K562 (cell line): ENCODE data around the gene PARD6B. TPM values are rescaled to one million over a fixed set of nuclear protein-coding genes. Genes with fewer than 3 reads are reported as not detected.

Source experiments
- ARID1B ChIP-seq: fragments of 450-650 bp; IDR thresholded peaks from 2 replicates; pipeline ENCODE4 v1.6.1; 2016; ENCODE audit warnings: antibody characterized with exemption, mild to moderate bottlenecking, inconsistent platforms
- ATF7 ChIP-seq: fragments of 450-650 bp; IDR thresholded peaks from 2 replicates; pipeline ENCODE4 v1.7.1; 2014; ENCODE audit warnings: mild to moderate bottlenecking, moderate library complexity
- CBFA2T2 ChIP-seq: fragments of 450-650 bp; conservative IDR thresholded peaks from 2 replicates; pipeline ENCODE4 v1.6.1; 2017; ENCODE audit warnings: mild to moderate bottlenecking
- CBFA2T3 ChIP-seq: fragments of 450-650 bp; IDR thresholded peaks from 2 replicates; pipeline ENCODE4 v1.6.1; 2017
- CHCHD3 ChIP-seq: fragments of 250-450 bp; sonication (Bioruptor Pico); IDR thresholded peaks from 2 replicates; pipeline ENCODE4 v2.1.2; 2022; ENCODE audit warnings: mild to moderate bottlenecking
- EP300 ChIP-seq: IDR thresholded peaks from 2 replicates; pipeline ENCODE4 v1.6.1; 2012; ENCODE audit warnings: low read length, improper control_type of control experiment
- HDAC2 ChIP-seq: fragments of 450-650 bp; IDR thresholded peaks from 2 replicates; pipeline ENCODE4 v1.6.1; 2016; ENCODE audit warnings: mild to moderate bottlenecking
- KDM1A ChIP-seq, 2 experiments: fragments of 450-650 bp; IDR thresholded peaks; 2 replicates each; pipeline ENCODE4 v1.6.1; 2016; ENCODE audit warnings: mild to moderate bottlenecking in 2 of 2
- KLF1 ChIP-seq: fragments of 450-650 bp; IDR thresholded peaks from 2 replicates; pipeline ENCODE4 v1.6.1; 2016; ENCODE audit warnings: missing genetic modification characterization, missing compliant biosample characterization
- MYC ChIP-seq, 2 experiments: fragments of 250-450 bp in 1 of 2; sonication (Bioruptor Pico) in 1 of 2; IDR thresholded peaks; 2 replicates each; pipeline versions ENCODE4 v1.5.1 to v1.6.1; 2012 to 2021; ENCODE audit warnings: low read depth in 2 of 2, borderline replicate concordance in 1 of 2, improper control_type of control experiment in 1 of 2, low read length in 1 of 2, mild to moderate bottlenecking in 1 of 2, moderate library complexity in 1 of 2
- NCOA1 ChIP-seq: fragments of 450-650 bp; IDR thresholded peaks from 2 replicates; pipeline ENCODE4 v1.6.1; 2016; ENCODE audit warnings: low read depth
- SNRNP70 ChIP-seq: fragments of 200-400 bp; formaldehyde crosslinking; optimal IDR thresholded peaks from 2 replicates; pipeline ENCODE3; 2017; ENCODE audit warnings: low read depth, low read length
- STAT5A ChIP-seq: IDR thresholded peaks from 2 replicates; pipeline ENCODE4 v1.6.1; 2012; ENCODE audit warnings: low read length, inconsistent platforms, borderline replicate concordance
- TEAD4 ChIP-seq, 2 experiments: sonication (generic) in 1 of 2; formaldehyde crosslinking in 1 of 2; IDR thresholded peaks; 2 replicates each; pipeline versions ENCODE4 v1.6.1 to v1.8.0; 2012 to 2022; ENCODE audit warnings: borderline replicate concordance in 1 of 2, inconsistent platforms in 1 of 2, low read length in 1 of 2, mild to moderate bottlenecking in 1 of 2, missing genetic modification reagents in 1 of 2
- polyA plus RNA-seq, 8 experiments: library from polyadenylated mRNA; depleted of rRNA in 4 of 8; stranded (reverse) in 5 of 8; unstranded in 3 of 8; fragments of >200 nt; fragmentation: Nextera tagmentation in 2 of 8; fragmentation: Illumina TruSeq in 1 of 8; extraction: Ambion mirVana in 2 of 8; extraction: Trizol in 1 of 8; gene quantifications; 2 replicates each; pipeline versions ENCODE4 v1.2.1 to v1.2.3, GENCODE V29; 2011 to 2014; ENCODE audit warnings: inconsistent platforms in 1 of 8, missing spikeins in 1 of 8
- total RNA-seq, 7 experiments: library from RNA; depleted of rRNA in 6 of 7; stranded (reverse); fragments of >200 nt in 6 of 7; fragmentation: Illumina TruSeq in 2 of 7; extraction: Trizol in 2 of 7; gene quantifications; 2 replicates each; pipeline versions ENCODE4 v1.2.1 to v1.2.3, GENCODE V29; 2011 to 2021; ENCODE audit warnings: low replicate concordance in 1 of 7
- TF ChIP-seq, protein P1 (sequence below): IDR thresholded peaks from 2 replicates; pipeline ENCODE4 v1.6.1; 2012; ENCODE audit warnings: low read depth, low read length, improper control_type of control experiment, borderline replicate concordance
- TF ChIP-seq, protein P2 (sequence below): sonication (generic); formaldehyde crosslinking; IDR thresholded peaks from 2 replicates; pipeline ENCODE4 v1.8.0; 2022; ENCODE audit warnings: mild to moderate bottlenecking, missing genetic modification reagents
- TF ChIP-seq, protein P3 (sequence below), 2 experiments: fragments of 250-450 bp in 1 of 2; fragments of 450-650 bp in 1 of 2; sonication (Bioruptor Pico) in 1 of 2; IDR thresholded peaks; 2 replicates each; pipeline versions ENCODE4 v1.6.1 to v1.8.0; 2016 to 2021; ENCODE audit warnings: mild to moderate bottlenecking in 2 of 2, moderate library complexity in 2 of 2, missing compliant biosample characterization in 1 of 2, missing genetic modification characterization in 1 of 2
- TF ChIP-seq, protein P4 (sequence below): fragments of 450-650 bp; formaldehyde crosslinking; IDR thresholded peaks from 2 replicates; pipeline ENCODE4 v1.4.0; 2020; ENCODE audit warnings: mild to moderate bottlenecking, moderate library complexity

PARD6B gene
- total and polyA plus RNA-seq, 9 of the 15 experiments (the other 6 are each of a cell fraction or from before 2014, with no cell fraction given): 1.7 to 12.3 (median 5.5) TPM

DNA sequence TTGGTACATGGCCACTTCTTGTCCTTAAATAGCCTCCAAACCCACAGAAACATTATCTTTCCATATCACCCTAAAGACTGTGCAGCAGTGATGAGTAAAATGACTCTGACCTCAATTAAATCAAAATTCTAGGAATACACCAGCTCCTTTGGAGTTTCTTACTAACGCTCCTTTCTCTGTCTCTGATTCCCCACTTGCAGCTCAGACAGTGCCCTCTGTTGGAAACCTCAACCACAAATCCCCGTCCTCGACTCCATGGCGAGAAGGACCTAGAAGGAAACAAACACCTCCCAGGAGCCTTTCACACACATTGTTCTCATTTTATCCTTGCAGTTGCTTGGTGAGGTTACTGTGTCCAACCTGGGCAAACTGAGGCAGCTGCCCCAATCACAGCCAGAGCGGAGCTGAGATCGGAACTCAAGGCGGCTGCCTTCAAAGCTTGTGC, 17.7 kb upstream of the PARD6B start (continued):
- TF ChIP-seq, protein P1, sequence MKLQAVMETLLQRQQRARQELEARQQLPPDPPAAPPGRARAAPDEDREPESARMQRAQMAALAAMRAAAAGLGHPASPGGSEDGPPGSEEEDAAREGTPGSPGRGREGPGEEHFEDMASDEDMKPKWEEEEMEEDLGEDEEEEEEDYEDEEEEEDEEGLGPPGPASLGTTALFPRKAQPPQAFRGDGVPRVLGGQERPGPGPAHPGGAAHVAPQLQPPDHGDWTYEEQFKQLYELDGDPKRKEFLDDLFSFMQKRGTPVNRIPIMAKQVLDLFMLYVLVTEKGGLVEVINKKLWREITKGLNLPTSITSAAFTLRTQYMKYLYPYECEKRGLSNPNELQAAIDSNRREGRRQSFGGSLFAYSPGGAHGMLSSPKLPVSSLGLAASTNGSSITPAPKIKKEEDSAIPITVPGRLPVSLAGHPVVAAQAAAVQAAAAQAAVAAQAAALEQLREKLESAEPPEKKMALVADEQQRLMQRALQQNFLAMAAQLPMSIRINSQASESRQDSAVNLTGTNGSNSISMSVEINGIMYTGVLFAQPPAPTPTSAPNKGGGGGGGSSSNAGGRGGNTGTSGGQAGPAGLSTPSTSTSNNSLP: 0 out of 2 replicates have a peak, but pooled peaks have one; percentile 64
- TF ChIP-seq, protein P2, sequence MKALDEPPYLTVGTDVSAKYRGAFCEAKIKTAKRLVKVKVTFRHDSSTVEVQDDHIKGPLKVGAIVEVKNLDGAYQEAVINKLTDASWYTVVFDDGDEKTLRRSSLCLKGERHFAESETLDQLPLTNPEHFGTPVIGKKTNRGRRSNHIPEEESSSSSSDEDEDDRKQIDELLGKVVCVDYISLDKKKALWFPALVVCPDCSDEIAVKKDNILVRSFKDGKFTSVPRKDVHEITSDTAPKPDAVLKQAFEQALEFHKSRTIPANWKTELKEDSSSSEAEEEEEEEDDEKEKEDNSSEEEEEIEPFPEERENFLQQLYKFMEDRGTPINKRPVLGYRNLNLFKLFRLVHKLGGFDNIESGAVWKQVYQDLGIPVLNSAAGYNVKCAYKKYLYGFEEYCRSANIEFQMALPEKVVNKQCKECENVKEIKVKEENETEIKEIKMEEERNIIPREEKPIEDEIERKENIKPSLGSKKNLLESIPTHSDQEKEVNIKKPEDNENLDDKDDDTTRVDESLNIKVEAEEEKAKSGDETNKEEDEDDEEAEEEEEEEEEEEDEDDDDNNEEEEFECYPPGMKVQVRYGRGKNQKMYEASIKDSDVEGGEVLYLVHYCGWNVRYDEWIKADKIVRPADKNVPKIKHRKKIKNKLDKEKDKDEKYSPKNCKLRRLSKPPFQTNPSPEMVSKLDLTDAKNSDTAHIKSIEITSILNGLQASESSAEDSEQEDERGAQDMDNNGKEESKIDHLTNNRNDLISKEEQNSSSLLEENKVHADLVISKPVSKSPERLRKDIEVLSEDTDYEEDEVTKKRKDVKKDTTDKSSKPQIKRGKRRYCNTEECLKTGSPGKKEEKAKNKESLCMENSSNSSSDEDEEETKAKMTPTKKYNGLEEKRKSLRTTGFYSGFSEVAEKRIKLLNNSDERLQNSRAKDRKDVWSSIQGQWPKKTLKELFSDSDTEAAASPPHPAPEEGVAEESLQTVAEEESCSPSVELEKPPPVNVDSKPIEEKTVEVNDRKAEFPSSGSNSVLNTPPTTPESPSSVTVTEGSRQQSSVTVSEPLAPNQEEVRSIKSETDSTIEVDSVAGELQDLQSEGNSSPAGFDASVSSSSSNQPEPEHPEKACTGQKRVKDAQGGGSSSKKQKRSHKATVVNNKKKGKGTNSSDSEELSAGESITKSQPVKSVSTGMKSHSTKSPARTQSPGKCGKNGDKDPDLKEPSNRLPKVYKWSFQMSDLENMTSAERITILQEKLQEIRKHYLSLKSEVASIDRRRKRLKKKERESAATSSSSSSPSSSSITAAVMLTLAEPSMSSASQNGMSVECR (CRISPR knock-in tag): no peak
- TF ChIP-seq CBFA2T3: peak; percentile 70
- TF ChIP-seq KLF1 (tag): no peak
- TF ChIP-seq MYC (IDR thresholded peaks at IDR 0.05; ENCODE audit: low read depth, low read length): 0 out of 2 replicates have a peak, but pooled peaks have one; percentile 35
- TF ChIP-seq MYC (CRISPR knock-in tag; IDR thresholded peaks at IDR 0.05; ENCODE audit: borderline replicate concordance, low read depth): no peak
- peak; percentile 70; the same call in 1 of the 2 replicates for TF ChIP-seq ARID1B
- TF ChIP-seq TEAD4 (IDR thresholded peaks at IDR 0.05; ENCODE audit: low read length): peak; percentile 59; the same call in 1 of the 2 replicates
- TF ChIP-seq TEAD4 (CRISPR knock-in tag; IDR thresholded peaks at IDR 0.05; ENCODE audit: borderline replicate concordance): no peak
- peak; percentile 94 to 95 for TF ChIP-seq KDM1A (IDR thresholded peaks at IDR 0.05)
- 0 out of 2 replicates have a peak, but pooled peaks have one; percentile 27 for TF ChIP-seq NCOA1
- TF ChIP-seq HDAC2: peak; percentile 75
- TF ChIP-seq SNRNP70: no peak
- TF ChIP-seq, protein P3, sequence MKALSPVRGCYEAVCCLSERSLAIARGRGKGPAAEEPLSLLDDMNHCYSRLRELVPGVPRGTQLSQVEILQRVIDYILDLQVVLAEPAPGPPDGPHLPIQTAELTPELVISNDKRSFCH (CRISPR knock-in tag; IDR thresholded peaks at IDR 0.05): no peak
- TF ChIP-seq, protein P3 (tag; IDR thresholded peaks at IDR 0.05): peak; percentile 34; the same call in 1 of the 2 replicates
- TF ChIP-seq STAT5A: peak; percentile 45; the same call in 1 of the 2 replicates
- peak; percentile 46; the same call in 1 of the 2 replicates for TF ChIP-seq CBFA2T2
- TF ChIP-seq, protein P4, sequence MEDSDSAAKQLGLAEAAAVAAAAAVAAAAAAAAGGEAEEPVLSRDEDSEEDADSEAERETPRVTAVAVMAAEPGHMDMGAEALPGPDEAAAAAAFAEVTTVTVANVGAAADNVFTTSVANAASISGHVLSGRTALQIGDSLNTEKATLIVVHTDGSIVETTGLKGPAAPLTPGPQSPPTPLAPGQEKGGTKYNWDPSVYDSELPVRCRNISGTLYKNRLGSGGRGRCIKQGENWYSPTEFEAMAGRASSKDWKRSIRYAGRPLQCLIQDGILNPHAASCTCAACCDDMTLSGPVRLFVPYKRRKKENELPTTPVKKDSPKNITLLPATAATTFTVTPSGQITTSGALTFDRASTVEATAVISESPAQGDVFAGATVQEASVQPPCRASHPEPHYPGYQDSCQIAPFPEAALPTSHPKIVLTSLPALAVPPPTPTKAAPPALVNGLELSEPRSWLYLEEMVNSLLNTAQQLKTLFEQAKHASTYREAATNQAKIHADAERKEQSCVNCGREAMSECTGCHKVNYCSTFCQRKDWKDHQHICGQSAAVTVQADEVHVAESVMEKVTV (CRISPR knock-in tag): peak; percentile 52; the same call in 1 of the 2 replicates
- peak; percentile 30; the same call in 1 of the 2 replicates for TF ChIP-seq ATF7
- TF ChIP-seq EP300: peak; percentile 58
- TF ChIP-seq CHCHD3 (CRISPR knock-in tag): no peak
